HuH-7.5 (cell line): ENCODE data around the gene SLC25A13.

Source experiments
- DNase-seq: peaks from one replicate; pipeline ENCODE4 v3.0.0; 2011; ENCODE audit warnings: low spot score

SLC25A13 gene

DNA sequence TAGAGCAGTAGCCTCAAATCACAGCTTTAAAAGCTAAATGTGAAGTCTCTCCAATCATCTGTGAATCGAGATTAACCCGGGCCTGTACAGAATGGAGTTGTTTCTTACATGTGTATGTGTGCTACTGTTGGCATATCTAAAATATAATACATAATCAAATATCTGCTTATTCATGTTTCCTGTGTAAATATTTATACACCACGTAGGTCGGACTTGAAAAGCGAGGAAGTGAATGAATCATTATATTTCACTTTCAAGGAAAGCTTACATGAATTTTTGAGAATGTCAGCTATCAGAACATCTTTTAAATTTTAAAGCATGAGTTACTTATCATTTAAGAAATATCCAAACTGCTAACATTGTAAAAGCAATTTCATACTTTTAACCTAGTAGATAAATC, 233.3 kb downstream of the SLC25A13 start:
- no peak for DNase-seq

DNA sequence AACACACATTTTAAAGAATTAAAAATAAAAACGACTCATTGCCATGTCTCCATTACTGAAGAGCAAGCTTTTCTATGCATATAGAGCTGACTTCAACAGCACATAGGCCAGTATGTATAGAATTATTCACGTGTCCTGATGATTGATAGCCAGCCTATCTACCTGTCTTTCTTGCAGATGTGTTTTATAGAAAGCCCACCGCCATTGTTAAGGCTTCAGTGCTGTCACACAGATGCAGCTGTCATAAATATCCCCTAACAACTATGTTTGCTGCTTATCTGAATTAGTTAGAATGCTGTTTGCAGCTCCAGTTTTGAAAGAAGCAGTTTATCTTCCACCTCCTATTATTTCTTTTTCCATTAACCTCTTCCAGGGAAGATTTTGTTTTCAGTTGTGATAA, 235.9 kb downstream of the SLC25A13 start:
- no peak for DNase-seq

- DNase-seq: no peak
These were observed 236.9 kb downstream of the SLC25A13 start for GRCh38 chr7:96084881-96085553.

- no peak for DNase-seq
These were observed 241.9 kb downstream of the SLC25A13 start for GRCh38 chr7:96080027-96080426.

DNA sequence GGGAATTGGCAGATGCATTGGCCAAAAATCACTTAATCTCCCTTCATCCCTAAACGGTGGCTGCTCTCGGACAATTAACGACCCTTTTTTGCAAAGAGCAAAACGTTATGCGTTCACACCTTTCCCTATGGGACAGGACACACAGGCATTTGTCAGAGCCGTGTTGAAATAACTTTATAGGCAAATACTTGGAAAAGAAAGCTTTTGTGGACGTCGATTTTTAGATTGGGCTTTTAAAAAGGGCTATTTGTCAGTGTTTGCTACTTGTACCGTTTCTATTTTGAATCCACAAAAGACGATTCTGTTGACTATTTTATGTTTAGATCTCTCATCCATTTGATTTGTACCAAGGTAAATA, 245.6 kb downstream of the SLC25A13 start:
- DNase-seq: no peak

- DNase-seq: peak; percentile 41
These were observed 246.2 kb downstream of the SLC25A13 start for GRCh38 chr7:96075510-96076349.

DNA sequence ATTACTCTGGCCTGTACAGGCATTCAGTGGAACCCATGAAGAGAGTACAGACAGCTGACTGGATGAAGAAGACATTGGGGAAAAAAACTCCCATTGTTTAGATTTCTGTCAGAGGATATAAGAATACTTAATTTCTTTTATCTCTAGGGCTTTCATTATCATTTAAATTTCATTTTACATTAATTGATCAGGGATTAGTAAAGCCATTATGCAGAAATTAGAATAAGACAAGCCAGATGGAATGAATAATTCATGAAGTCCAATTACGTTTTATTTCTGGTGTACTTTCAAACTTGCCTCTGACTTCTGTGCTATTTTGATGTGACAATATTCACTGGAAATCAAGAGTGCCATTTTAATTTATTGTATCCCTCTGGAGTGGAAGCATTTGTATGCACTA, 247.0 kb downstream of the SLC25A13 start:
- no peak for DNase-seq
